ENCODE measurements around the gene ADAMTS16.

DNA sequence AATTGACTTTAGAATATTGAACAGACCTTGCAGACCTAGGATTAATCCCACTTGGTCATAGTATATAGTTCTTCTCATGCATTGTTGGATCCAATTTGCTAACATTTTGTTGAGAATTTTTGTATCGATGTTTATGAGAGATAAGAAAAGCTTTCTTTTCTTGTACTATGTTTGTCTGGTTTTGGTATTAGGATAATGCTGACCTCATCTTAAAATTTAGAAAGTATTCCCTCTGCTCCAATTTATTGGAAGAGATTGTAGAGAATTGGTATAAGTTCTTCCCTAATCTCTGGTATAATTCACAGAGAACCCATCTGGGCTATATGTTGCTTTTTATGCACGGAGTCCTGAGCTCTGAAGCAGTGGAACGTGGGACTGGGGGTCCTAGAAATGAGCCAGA is 67.7 kb downstream of the ADAMTS16 start:
- TF ChIP-seq, protein P1, sequence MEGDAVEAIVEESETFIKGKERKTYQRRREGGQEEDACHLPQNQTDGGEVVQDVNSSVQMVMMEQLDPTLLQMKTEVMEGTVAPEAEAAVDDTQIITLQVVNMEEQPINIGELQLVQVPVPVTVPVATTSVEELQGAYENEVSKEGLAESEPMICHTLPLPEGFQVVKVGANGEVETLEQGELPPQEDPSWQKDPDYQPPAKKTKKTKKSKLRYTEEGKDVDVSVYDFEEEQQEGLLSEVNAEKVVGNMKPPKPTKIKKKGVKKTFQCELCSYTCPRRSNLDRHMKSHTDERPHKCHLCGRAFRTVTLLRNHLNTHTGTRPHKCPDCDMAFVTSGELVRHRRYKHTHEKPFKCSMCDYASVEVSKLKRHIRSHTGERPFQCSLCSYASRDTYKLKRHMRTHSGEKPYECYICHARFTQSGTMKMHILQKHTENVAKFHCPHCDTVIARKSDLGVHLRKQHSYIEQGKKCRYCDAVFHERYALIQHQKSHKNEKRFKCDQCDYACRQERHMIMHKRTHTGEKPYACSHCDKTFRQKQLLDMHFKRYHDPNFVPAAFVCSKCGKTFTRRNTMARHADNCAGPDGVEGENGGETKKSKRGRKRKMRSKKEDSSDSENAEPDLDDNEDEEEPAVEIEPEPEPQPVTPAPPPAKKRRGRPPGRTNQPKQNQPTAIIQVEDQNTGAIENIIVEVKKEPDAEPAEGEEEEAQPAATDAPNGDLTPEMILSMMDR (IDR thresholded peaks at IDR 0.05), result no peak
- no peak for TF ChIP-seq POLR2A (IDR thresholded peaks at IDR 0.05)

Measured in esophagus squamous epithelium (tissue), 4 donors.